Adipocyte (in vitro differentiated cells): ENCODE results near the gene LINC01488.

Experiments
- DNase-seq: peaks from one replicate; pipeline ENCODE4 v3.0.0-alpha.2; 2015; ENCODE audit warnings: low read depth
- H3K27me3 ChIP-seq: replicated peaks from 2 replicates; pipeline ENCODE4 v1.7.0; 2013; ENCODE audit warnings: mild to moderate bottlenecking, low read length, moderate library complexity; ENCODE audit not compliant: control insufficient read depth, insufficient read depth
- H3K36me3 ChIP-seq: 2 replicates; pipeline ENCODE4 v1.7.0; 2013; ENCODE audit warnings: low read length, mild to moderate bottlenecking, moderate library complexity; ENCODE audit not compliant: control insufficient read depth, insufficient read depth, severe bottlenecking
- H3K4me1 ChIP-seq: 2 replicates; pipeline ENCODE4 v1.7.0; 2013; ENCODE audit warnings: mild to moderate bottlenecking, low read length, moderate library complexity; ENCODE audit not compliant: control insufficient read depth, insufficient read depth
- H3K4me3 ChIP-seq: 2 replicates; pipeline ENCODE4 v1.7.0; 2013; ENCODE audit warnings: mild to moderate bottlenecking, low read length, moderate library complexity
- H3K9ac ChIP-seq: 2 replicates; pipeline ENCODE4 v1.7.0; 2013; ENCODE audit warnings: mild to moderate bottlenecking, low read length, moderate library complexity
- H3K9me3 ChIP-seq: 2 replicates; pipeline ENCODE4 v1.7.0; 2013; ENCODE audit warnings: mild to moderate bottlenecking, low read length, moderate library complexity; ENCODE audit not compliant: control insufficient read depth

Gene LINC01488

GRCh38 chr11:69448471-69449284 is 32.8 kb upstream of the LINC01488 start:
- Histone ChIP-seq H3K27me3 (no peaks in the 10 kb centered on the region), H3K4me1 (peaks cover 14% of the 10 kb centered on the region), H3K4me3 (no peak overlapping the region), H3K36me3 (no peaks in the 10 kb centered on the region), H3K9ac (no peak overlapping the region), H3K9me3 (no peaks in the 10 kb centered on the region)
- no peak for DNase-seq

GRCh38 chr11:69449320-69450063 is 32.0 kb upstream of the LINC01488 start:
- Histone ChIP-seq H3K27me3 (no peaks in the 10 kb centered on the region), H3K9me3 (no peaks in the 10 kb centered on the region), H3K4me3 (no peak overlapping the region), H3K36me3 (no peaks in the 10 kb centered on the region), H3K9ac (no peak overlapping the region), H3K4me1 (peaks cover 6% of the 10 kb centered on the region)
- DNase-seq = peak; percentile 71

- no peaks in the 10 kb centered on the region for H3K4me1 ChIP-seq
- no peaks in the 10 kb centered on the region for H3K9me3 ChIP-seq
- DNase-seq = no peak
- H3K36me3 ChIP-seq = no peaks in the 10 kb centered on the region
- H3K9ac ChIP-seq = no peak overlapping the region
- H3K27me3 ChIP-seq = no peaks in the 10 kb centered on the region
- no peak overlapping the region for H3K4me3 ChIP-seq
Observed at GRCh38 chr11:69450064-69450856, 31.2 kb upstream of the LINC01488 start.

GRCh38 chr11:69450857-69451220 is 30.6 kb upstream of the LINC01488 start:
- Histone ChIP-seq H3K9ac (no peak overlapping the region), H3K36me3 (no peaks in the 10 kb centered on the region), H3K9me3 (no peaks in the 10 kb centered on the region), H3K4me3 (no peak overlapping the region), H3K4me1 (no peaks in the 10 kb centered on the region), H3K27me3 (no peaks in the 10 kb centered on the region)
- DNase-seq = no peak

- Histone ChIP-seq H3K9me3 (no peaks in the 10 kb centered on the region), H3K9ac (no peak overlapping the region), H3K4me1 (no peaks in the 10 kb centered on the region), H3K4me3 (no peak overlapping the region), H3K36me3 (no peaks in the 10 kb centered on the region), H3K27me3 (no peaks in the 10 kb centered on the region)
- no peak for DNase-seq
Observed at GRCh38 chr11:69451289-69451688, 30.2 kb upstream of the LINC01488 start.

GRCh38 chr11:69452206-69452987 is 29.1 kb upstream of the LINC01488 start:
- DNase-seq = no peak
- no peak overlapping the region for H3K9ac ChIP-seq
- H3K9me3 ChIP-seq = no peaks in the 10 kb centered on the region
- no peaks in the 10 kb centered on the region for H3K4me1 ChIP-seq
- no peak overlapping the region for H3K4me3 ChIP-seq
- no peaks in the 10 kb centered on the region for H3K36me3 ChIP-seq
- no peaks in the 10 kb centered on the region for H3K27me3 ChIP-seq

- Histone ChIP-seq H3K36me3 (no peaks in the 10 kb centered on the region), H3K4me1 (no peaks in the 10 kb centered on the region), H3K9me3 (peaks cover 3% of the 10 kb centered on the region), H3K27me3 (no peaks in the 10 kb centered on the region), H3K4me3 (no peak overlapping the region), H3K9ac (no peak overlapping the region)
- DNase-seq = no peak
Observed at GRCh38 chr11:69453151-69453550, 28.3 kb upstream of the LINC01488 start.

GRCh38 chr11:69454018-69454417 is 27.4 kb upstream of the LINC01488 start:
- Histone ChIP-seq H3K4me3 (no peak overlapping the region), H3K9me3 (peaks cover 3% of the 10 kb centered on the region), H3K4me1 (no peaks in the 10 kb centered on the region), H3K36me3 (no peaks in the 10 kb centered on the region), H3K9ac (no peak overlapping the region), H3K27me3 (no peaks in the 10 kb centered on the region)
- no peak for DNase-seq

- DNase-seq = no peak
- Histone ChIP-seq H3K4me3 (no peak overlapping the region), H3K9ac (no peak overlapping the region), H3K27me3 (no peaks in the 10 kb centered on the region), H3K36me3 (no peaks in the 10 kb centered on the region), H3K4me1 (peaks cover 3% of the 10 kb centered on the region), H3K9me3 (peaks cover 9% of the 10 kb centered on the region)
Observed at GRCh38 chr11:69455969-69456368, 25.5 kb upstream of the LINC01488 start.

GRCh38 chr11:69456712-69457111 is 24.8 kb upstream of the LINC01488 start:
- H3K9ac ChIP-seq = no peak overlapping the region
- no peaks in the 10 kb centered on the region for H3K27me3 ChIP-seq
- H3K9me3 ChIP-seq = peaks cover 17% of the 10 kb centered on the region
- H3K4me1 ChIP-seq = peaks cover 3% of the 10 kb centered on the region
- no peaks in the 10 kb centered on the region for H3K36me3 ChIP-seq
- H3K4me3 ChIP-seq = no peak overlapping the region
- no peak for DNase-seq
